ENCODE data around the gene RHBG. TPM values are rescaled to one million over a fixed set of nuclear protein-coding genes. Genes with fewer than 3 reads are reported as not detected.

Gene RHBG
- total RNA-seq, 1 donor from 2014 or later: not detected

DNA sequence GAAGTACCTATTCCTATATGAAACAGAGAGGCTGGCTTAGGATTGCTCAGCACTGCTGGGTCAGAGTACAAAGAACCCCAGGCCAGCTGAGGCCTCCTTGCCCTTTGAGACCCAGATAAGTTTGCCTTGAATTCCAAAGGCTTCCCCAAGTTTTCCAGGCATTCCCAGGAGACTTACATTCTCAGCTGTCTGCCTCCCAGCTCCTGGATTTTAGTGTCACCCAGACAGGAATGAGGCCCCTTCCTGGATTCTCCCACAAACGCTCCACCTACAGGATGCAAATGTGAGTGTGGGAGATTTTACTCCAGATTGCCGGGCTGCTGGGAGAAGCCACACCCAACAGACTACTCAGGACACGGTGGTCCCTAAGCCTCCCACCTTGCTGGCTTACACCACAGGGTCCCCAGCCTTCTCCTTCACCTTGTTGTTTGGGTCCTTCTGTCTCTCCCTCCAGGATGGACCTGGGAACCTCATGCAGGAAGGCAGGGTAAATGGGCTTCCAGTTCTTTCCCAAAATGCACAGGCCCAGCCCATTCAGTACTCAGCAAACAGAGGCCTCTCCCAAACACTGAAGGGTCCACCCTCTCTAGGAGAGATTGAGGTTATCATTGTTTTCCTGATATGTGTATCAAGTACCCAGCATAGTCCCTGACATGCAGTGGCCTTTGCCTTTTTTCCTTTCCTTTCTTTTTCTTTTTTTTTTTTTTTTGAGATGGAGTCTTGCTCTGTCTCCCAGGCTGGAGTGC is 10.6 kb downstream of the RHBG start:
- TF ChIP-seq, protein P1, sequence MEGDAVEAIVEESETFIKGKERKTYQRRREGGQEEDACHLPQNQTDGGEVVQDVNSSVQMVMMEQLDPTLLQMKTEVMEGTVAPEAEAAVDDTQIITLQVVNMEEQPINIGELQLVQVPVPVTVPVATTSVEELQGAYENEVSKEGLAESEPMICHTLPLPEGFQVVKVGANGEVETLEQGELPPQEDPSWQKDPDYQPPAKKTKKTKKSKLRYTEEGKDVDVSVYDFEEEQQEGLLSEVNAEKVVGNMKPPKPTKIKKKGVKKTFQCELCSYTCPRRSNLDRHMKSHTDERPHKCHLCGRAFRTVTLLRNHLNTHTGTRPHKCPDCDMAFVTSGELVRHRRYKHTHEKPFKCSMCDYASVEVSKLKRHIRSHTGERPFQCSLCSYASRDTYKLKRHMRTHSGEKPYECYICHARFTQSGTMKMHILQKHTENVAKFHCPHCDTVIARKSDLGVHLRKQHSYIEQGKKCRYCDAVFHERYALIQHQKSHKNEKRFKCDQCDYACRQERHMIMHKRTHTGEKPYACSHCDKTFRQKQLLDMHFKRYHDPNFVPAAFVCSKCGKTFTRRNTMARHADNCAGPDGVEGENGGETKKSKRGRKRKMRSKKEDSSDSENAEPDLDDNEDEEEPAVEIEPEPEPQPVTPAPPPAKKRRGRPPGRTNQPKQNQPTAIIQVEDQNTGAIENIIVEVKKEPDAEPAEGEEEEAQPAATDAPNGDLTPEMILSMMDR (IDR thresholded peaks at IDR 0.05; ENCODE audit: partially characterized antibody, unreplicated experiment): no peak

DNA sequence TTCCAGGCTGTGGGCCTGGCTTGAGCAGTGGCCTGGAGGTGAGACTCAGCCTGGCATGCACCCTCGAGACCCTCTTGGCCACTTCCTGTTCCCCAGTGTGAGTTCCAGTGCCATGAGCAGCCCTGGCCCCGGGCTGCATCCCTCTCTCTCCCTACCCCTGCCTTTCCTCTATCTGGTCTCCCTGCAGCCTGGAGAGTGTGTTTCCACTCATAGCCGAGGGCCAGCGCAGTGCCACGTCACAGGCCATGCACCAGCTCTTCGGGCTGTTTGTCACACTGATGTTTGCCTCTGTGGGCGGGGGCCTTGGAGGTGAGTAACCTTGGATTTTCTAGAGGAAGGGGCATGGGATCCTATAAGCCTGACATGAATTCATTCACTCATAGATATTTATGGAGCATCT is 13.6 kb downstream of the RHBG start:
- H3K4me1 Mint-ChIP-seq (ENCODE audit: low read depth, unreplicated experiment): no peaks in the 10 kb centered on the region
- H3K36me3 Mint-ChIP-seq (ENCODE audit: unreplicated experiment): no peaks in the 10 kb centered on the region
- H3K9me3 Mint-ChIP-seq (ENCODE audit: unreplicated experiment): no peaks in the 10 kb centered on the region
- DNase-seq: no peak
- H3K4me3 Mint-ChIP-seq (ENCODE audit: unreplicated experiment): no peak overlapping the region
- TF ChIP-seq, protein P1 (IDR thresholded peaks at IDR 0.05; ENCODE audit: partially characterized antibody, unreplicated experiment): no peak
- H3K27ac Mint-ChIP-seq (ENCODE audit: unreplicated experiment): no peak overlapping the region
- peaks cover 13% of the 10 kb centered on the region for H3K27me3 Mint-ChIP-seq (ENCODE audit: unreplicated experiment)

More for the DNA sequence above, 10.6 kb downstream of the RHBG start:
- no peak overlapping the region for H3K27ac Mint-ChIP-seq (ENCODE audit: unreplicated experiment)
- H3K4me3 Mint-ChIP-seq (ENCODE audit: unreplicated experiment): no peak overlapping the region
- peaks cover 8% of the 10 kb centered on the region for H3K27me3 Mint-ChIP-seq (ENCODE audit: unreplicated experiment)
- peaks cover 2% of the 10 kb centered on the region for H3K9me3 Mint-ChIP-seq (ENCODE audit: unreplicated experiment)
- H3K36me3 Mint-ChIP-seq (ENCODE audit: unreplicated experiment): no peaks in the 10 kb centered on the region
- H3K4me1 Mint-ChIP-seq (ENCODE audit: low read depth, unreplicated experiment): no peaks in the 10 kb centered on the region
- no peak for DNase-seq

DNA sequence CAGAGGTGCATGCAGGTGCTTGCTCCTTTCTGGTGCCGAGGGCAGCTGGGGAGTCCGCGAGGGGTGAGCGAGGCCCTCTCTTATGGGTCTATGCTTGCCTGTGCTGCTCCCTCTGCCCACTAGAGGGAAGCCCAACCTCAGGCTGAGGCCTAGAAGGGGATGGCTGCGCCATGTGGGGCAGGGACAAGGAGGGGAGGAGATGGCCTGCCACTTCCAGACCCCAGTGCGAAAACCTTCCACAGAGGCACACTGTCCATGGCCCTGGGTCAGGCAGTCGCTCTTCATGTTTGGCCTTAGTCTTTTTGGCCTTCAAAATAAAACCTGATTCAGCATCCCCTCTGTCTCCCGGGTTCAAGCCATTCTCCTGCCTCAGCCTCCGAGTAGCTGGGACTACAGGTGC is 14.0 kb downstream of the RHBG start:
- H3K36me3 Mint-ChIP-seq (ENCODE audit: unreplicated experiment): no peaks in the 10 kb centered on the region
- H3K27ac Mint-ChIP-seq (ENCODE audit: unreplicated experiment): no peak overlapping the region
- H3K9me3 Mint-ChIP-seq (ENCODE audit: unreplicated experiment): no peaks in the 10 kb centered on the region
- H3K4me3 Mint-ChIP-seq (ENCODE audit: unreplicated experiment): no peak overlapping the region
- TF ChIP-seq, protein P1 (IDR thresholded peaks at IDR 0.05; ENCODE audit: partially characterized antibody, unreplicated experiment): peak; percentile 86
- H3K4me1 Mint-ChIP-seq (ENCODE audit: low read depth, unreplicated experiment): no peaks in the 10 kb centered on the region
- peaks cover 14% of the 10 kb centered on the region for H3K27me3 Mint-ChIP-seq (ENCODE audit: unreplicated experiment)
- DNase-seq: peak; percentile 87

DNA sequence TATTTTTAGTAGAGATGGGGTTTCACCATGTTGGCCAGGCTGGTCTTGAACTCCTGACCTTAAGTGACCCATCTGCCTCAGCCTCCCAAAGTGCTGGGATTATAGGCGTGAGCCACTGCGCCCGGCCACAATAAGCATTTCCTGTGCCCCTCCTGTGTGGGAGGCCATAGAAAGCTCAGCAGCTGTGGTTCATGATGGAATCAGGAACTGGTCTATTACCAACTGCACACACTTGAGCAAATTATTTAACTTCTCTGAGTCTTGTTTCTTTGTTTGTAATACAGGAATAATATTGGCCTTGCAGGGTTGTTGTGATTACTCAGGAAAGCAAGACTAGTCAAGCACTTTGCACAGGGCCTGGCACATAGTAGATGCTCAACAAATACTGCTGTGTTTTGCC is 15.0 kb downstream of the RHBG start:
- no peak overlapping the region for H3K4me3 Mint-ChIP-seq (ENCODE audit: unreplicated experiment)
- no peaks in the 10 kb centered on the region for H3K36me3 Mint-ChIP-seq (ENCODE audit: unreplicated experiment)
- no peaks in the 10 kb centered on the region for H3K4me1 Mint-ChIP-seq (ENCODE audit: low read depth, unreplicated experiment)
- TF ChIP-seq, protein P1 (IDR thresholded peaks at IDR 0.05; ENCODE audit: partially characterized antibody, unreplicated experiment): no peak
- H3K27ac Mint-ChIP-seq (ENCODE audit: unreplicated experiment): no peak overlapping the region
- peaks cover 18% of the 10 kb centered on the region for H3K27me3 Mint-ChIP-seq (ENCODE audit: unreplicated experiment)
- no peaks in the 10 kb centered on the region for H3K9me3 Mint-ChIP-seq (ENCODE audit: unreplicated experiment)
- no peak for DNase-seq

DNA sequence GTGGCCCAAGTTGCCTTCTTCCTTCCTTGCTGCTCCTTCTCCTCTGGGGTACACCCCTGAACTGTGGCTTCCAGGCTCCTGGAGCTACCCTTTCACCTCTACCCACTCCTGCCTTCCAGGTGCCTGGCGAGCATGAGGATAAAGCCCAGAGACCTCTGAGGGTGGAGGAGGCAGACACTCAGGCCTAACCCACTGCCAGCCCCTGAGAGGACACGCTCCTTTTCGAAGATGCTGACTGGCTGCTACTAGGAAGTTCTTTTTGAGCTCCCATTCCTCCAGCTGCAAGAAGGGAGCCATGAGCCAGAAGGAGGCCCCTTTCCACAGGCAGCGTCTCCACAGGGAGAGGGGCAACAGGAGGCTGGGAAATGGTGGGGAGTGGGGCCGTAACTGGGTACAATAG is 15.6 kb downstream of the RHBG start:
- Mint-ChIP-seq H3K36me3 (ENCODE audit: unreplicated experiment) (no peaks in the 10 kb centered on the region), H3K27me3 (ENCODE audit: unreplicated experiment) (peaks cover 22% of the 10 kb centered on the region), H3K27ac (ENCODE audit: unreplicated experiment) (no peak overlapping the region), H3K9me3 (ENCODE audit: unreplicated experiment) (no peaks in the 10 kb centered on the region), H3K4me3 (ENCODE audit: unreplicated experiment) (no peak overlapping the region), H3K4me1 (ENCODE audit: low read depth, unreplicated experiment) (no peaks in the 10 kb centered on the region)
- DNase-seq: no peak
- TF ChIP-seq, protein P1 (IDR thresholded peaks at IDR 0.05; ENCODE audit: partially characterized antibody, unreplicated experiment): no peak

Data from glutamatergic neuron (in vitro differentiated cells).